ENCODE results near the gene CELSR1. TPM values are rescaled to one million over a fixed set of nuclear protein-coding genes. Genes with fewer than 3 reads are reported as not detected.

Gene CELSR1
- total RNA-seq, 1 donor from 2014 or later = 7.7 TPM

- Mint-ChIP-seq H3K9me3 (ENCODE audit: unreplicated experiment) (no peaks in the 10 kb centered on the region), H3K4me3 (ENCODE audit: unreplicated experiment) (no peak overlapping the region), H3K27me3 (ENCODE audit: unreplicated experiment) (peaks cover 11% of the 10 kb centered on the region), H3K36me3 (ENCODE audit: low read depth, unreplicated experiment) (no peaks in the 10 kb centered on the region), H3K27ac (ENCODE audit: unreplicated experiment) (no peak overlapping the region), H3K4me1 (ENCODE audit: unreplicated experiment) (peaks cover 4% of the 10 kb centered on the region)
- TF ChIP-seq CTCF (IDR thresholded peaks at IDR 0.05; ENCODE audit: unreplicated experiment) = no peak
- DNase-seq (ENCODE audit: low spot score) = no peak
Observed at GRCh38 chr22:46545086-46545792, 7.8 kb upstream of the CELSR1 start.

- Mint-ChIP-seq H3K4me1 (ENCODE audit: unreplicated experiment) (no peaks in the 10 kb centered on the region), H3K27ac (ENCODE audit: unreplicated experiment) (no peak overlapping the region), H3K36me3 (ENCODE audit: low read depth, unreplicated experiment) (no peaks in the 10 kb centered on the region), H3K9me3 (ENCODE audit: unreplicated experiment) (no peaks in the 10 kb centered on the region), H3K4me3 (ENCODE audit: unreplicated experiment) (no peak overlapping the region), H3K27me3 (ENCODE audit: unreplicated experiment) (peaks cover 14% of the 10 kb centered on the region)
- TF ChIP-seq CTCF (IDR thresholded peaks at IDR 0.05; ENCODE audit: unreplicated experiment) = peak; percentile 81
- DNase-seq (ENCODE audit: low spot score) = peak; percentile 88
Observed at GRCh38 chr22:46542011-46542985, 4.9 kb upstream of the CELSR1 start.

GRCh38 chr22:46541536-46541935, 4.1 kb upstream of the CELSR1 start:
- Mint-ChIP-seq H3K27ac (ENCODE audit: unreplicated experiment) (no peak overlapping the region), H3K4me1 (ENCODE audit: unreplicated experiment) (no peaks in the 10 kb centered on the region), H3K36me3 (ENCODE audit: low read depth, unreplicated experiment) (no peaks in the 10 kb centered on the region), H3K4me3 (ENCODE audit: unreplicated experiment) (no peak overlapping the region), H3K27me3 (ENCODE audit: unreplicated experiment) (peaks cover 11% of the 10 kb centered on the region), H3K9me3 (ENCODE audit: unreplicated experiment) (no peaks in the 10 kb centered on the region)
- DNase-seq (ENCODE audit: low spot score) = no peak
- TF ChIP-seq CTCF (IDR thresholded peaks at IDR 0.05; ENCODE audit: unreplicated experiment) = no peak

- H3K9me3 Mint-ChIP-seq (ENCODE audit: unreplicated experiment) = no peaks in the 10 kb centered on the region
- H3K4me1 Mint-ChIP-seq (ENCODE audit: unreplicated experiment) = no peaks in the 10 kb centered on the region
- no peak overlapping the region for H3K4me3 Mint-ChIP-seq (ENCODE audit: unreplicated experiment)
- peaks cover 13% of the 10 kb centered on the region for H3K27me3 Mint-ChIP-seq (ENCODE audit: unreplicated experiment)
- DNase-seq (ENCODE audit: low spot score) = no peak
- H3K27ac Mint-ChIP-seq (ENCODE audit: unreplicated experiment) = no peak overlapping the region
- no peak for TF ChIP-seq CTCF (IDR thresholded peaks at IDR 0.05; ENCODE audit: unreplicated experiment)
- H3K36me3 Mint-ChIP-seq (ENCODE audit: low read depth, unreplicated experiment) = no peaks in the 10 kb centered on the region
Observed at GRCh38 chr22:46540874-46541273, 3.5 kb upstream of the CELSR1 start.

All from endothelial cell (in vitro differentiated cells).